CD4-positive, alpha-beta T cell treated with Interleukin-1 beta for 1 hour (primary cell): ENCODE results near the gene PHLDB1.

Source experiments
- DNase-seq, 2 donors: peaks; one replicate each; pipeline ENCODE4 v3.0.0-alpha.2; 2020 to 2022

PHLDB1 gene

GRCh38 chr11:118643142-118643994 is 36.0 kb downstream of the PHLDB1 start:
- DNase-seq, result no peak

GRCh38 chr11:118643995-118644345 is 36.6 kb downstream of the PHLDB1 start:
- DNase-seq, result no peak

- DNase-seq, result no peak
Observed at GRCh38 chr11:118644496-118644895, 37.1 kb downstream of the PHLDB1 start.

- no peak for DNase-seq
Observed at GRCh38 chr11:118645066-118645715, 37.8 kb downstream of the PHLDB1 start.

- no peak for DNase-seq
Observed at GRCh38 chr11:118646393-118646792, 39.0 kb downstream of the PHLDB1 start.

GRCh38 chr11:118648291-118648690 is 40.9 kb downstream of the PHLDB1 start:
- DNase-seq, result no peak

GRCh38 chr11:118649941-118650340 is 42.5 kb downstream of the PHLDB1 start:
- no peak for DNase-seq

GRCh38 chr11:118650366-118650765 is 43.0 kb downstream of the PHLDB1 start:
- DNase-seq, result no peak

GRCh38 chr11:118651820-118652219 is 44.4 kb downstream of the PHLDB1 start:
- DNase-seq, result no peak

- no peak for DNase-seq
Observed at GRCh38 chr11:118652681-118653181, 45.3 kb downstream of the PHLDB1 start.

GRCh38 chr11:118653684-118654390 is 46.4 kb downstream of the PHLDB1 start:
- no peak for DNase-seq

- no peak for DNase-seq
Observed at GRCh38 chr11:118655486-118656190, 48.2 kb downstream of the PHLDB1 start.

GRCh38 chr11:118656563-118657165 is 49.2 kb downstream of the PHLDB1 start:
- no peak for DNase-seq

GRCh38 chr11:118657238-118657637 is 49.8 kb downstream of the PHLDB1 start:
- no peak for DNase-seq

GRCh38 chr11:118657709-118658428 is 50.5 kb downstream of the PHLDB1 start:
- DNase-seq, result no peak

- DNase-seq, result no peak
Observed at GRCh38 chr11:118658429-118659313, 51.3 kb downstream of the PHLDB1 start.

- peak; percentile 84 to 86 for DNase-seq
Observed at GRCh38 chr11:118659314-118659952, 52.0 kb downstream of the PHLDB1 start.

GRCh38 chr11:118659953-118660680 is 52.7 kb downstream of the PHLDB1 start:
- DNase-seq, result no peak

- DNase-seq, result no peak
Observed at GRCh38 chr11:118660681-118661424, 53.4 kb downstream of the PHLDB1 start.
